Spinal cord (tissue), 10 donors: ENCODE data around the gene DDX54. TPM values are rescaled to one million over a fixed set of nuclear protein-coding genes. Genes with fewer than 3 reads are reported as not detected.

Experiments used
- DNase-seq, 6 donors: peaks; one replicate each; pipeline versions ENCODE4 v3.0.0 to v3.0.0-alpha.2; 2013 to 2015; ENCODE audit warnings: low spot score in 6 of 6, low read depth in 4 of 6
- H3K27ac ChIP-seq: one replicate; pipeline ENCODE4 v1.5.1; 2013; ENCODE audit warnings: low read depth, low read length, control low read depth
- H3K27me3 ChIP-seq: one replicate; pipeline ENCODE4 v1.6.1; 2013; ENCODE audit warnings: low read length; ENCODE audit not compliant: control insufficient read depth, insufficient read depth
- H3K36me3 ChIP-seq: one replicate; pipeline ENCODE4 v1.6.1; 2013; ENCODE audit warnings: low read length; ENCODE audit not compliant: control insufficient read depth, insufficient read depth
- H3K4me1 ChIP-seq: one replicate; pipeline ENCODE4 v1.6.1; 2013; ENCODE audit warnings: low read length; ENCODE audit not compliant: control insufficient read depth, insufficient read depth
- H3K4me3 ChIP-seq: one replicate; pipeline ENCODE4 v1.5.1; 2013; ENCODE audit warnings: low read depth, low read length, control low read depth
- H3K9me3 ChIP-seq: one replicate; pipeline ENCODE4 v1.6.1; 2013; ENCODE audit warnings: low read length; ENCODE audit not compliant: control insufficient read depth, insufficient read depth
- WGBS: methylation state at CpG from one replicate; pipeline ENCODE4 v1.1.5; 2013; ENCODE audit warnings: missing lambda C conversion rate; ENCODE audit not compliant: insufficient coverage; 5-methylcytosine and 5-hydroxymethylcytosine counted together
- polyA plus RNA-seq, 2 donors: library from polyadenylated mRNA; unstranded; fragments of 120-200 nt; gene quantifications; one replicate each; pipeline ENCODE4 v1.2.1, GENCODE V29; 2013; ENCODE audit not compliant: insufficient read length in 2 of 2
- total RNA-seq, 2 donors: library from RNA; depleted of rRNA in 1 of 2; stranded (reverse); fragments of 120-200 nt in 1 of 2; fragments of >200 nt in 1 of 2; gene quantifications; one replicate each; pipeline versions ENCODE4 v1.2.3 to v1.2.4, GENCODE V29; 2013 to 2014
- donor health status: healthy.

Gene DDX54
- total and polyA plus RNA-seq, 4 donors, result 14.0 to 67.1 (median 42.7) TPM

- H3K27me3 ChIP-seq, result peaks cover 17% of the 10 kb centered on the region
- DNase-seq, result no peak
- H3K27ac ChIP-seq, result no peak overlapping the region
- H3K4me3 ChIP-seq, result no peak overlapping the region
- peaks cover 28% of the 10 kb centered on the region for H3K4me1 ChIP-seq
- H3K36me3 ChIP-seq, result no peaks in the 10 kb centered on the region
- no peaks in the 10 kb centered on the region for H3K9me3 ChIP-seq
- 83% methylated on average over 1 of the region's 1 CpG for WGBS
Measured at GRCh38 chr12:113131556-113131955, 53.7 kb downstream of the DDX54 start.

- H3K4me3 ChIP-seq, result no peak overlapping the region
- H3K9me3 ChIP-seq, result no peaks in the 10 kb centered on the region
- H3K4me1 ChIP-seq, result peaks cover 23% of the 10 kb centered on the region
- H3K27me3 ChIP-seq, result peaks cover 12% of the 10 kb centered on the region
- H3K36me3 ChIP-seq, result no peaks in the 10 kb centered on the region
- no peak for DNase-seq
- no peak overlapping the region for H3K27ac ChIP-seq
- 35% methylated on average over 13 of the region's 18 CpGs for whole genome bisulfite sequencing
Measured at GRCh38 chr12:113130457-113131135, 54.7 kb downstream of the DDX54 start.

GRCh38 chr12:113129664-113130456 lies 55.4 kb downstream of the DDX54 start:
- Histone ChIP-seq H3K4me3 (no peak overlapping the region), H3K9me3 (no peaks in the 10 kb centered on the region), H3K4me1 (peaks cover 16% of the 10 kb centered on the region), H3K27me3 (peaks cover 5% of the 10 kb centered on the region), H3K36me3 (no peaks in the 10 kb centered on the region), H3K27ac (no peak overlapping the region)
- no peak for DNase-seq
- 80% methylated on average over 17 of the region's 17 CpGs for WGBS

- no peaks in the 10 kb centered on the region for H3K36me3 ChIP-seq
- no peak for DNase-seq
- H3K4me1 ChIP-seq, result peaks cover 8% of the 10 kb centered on the region
- H3K9me3 ChIP-seq, result no peaks in the 10 kb centered on the region
- no peaks in the 10 kb centered on the region for H3K27me3 ChIP-seq
- H3K4me3 ChIP-seq, result no peak overlapping the region
- no peak overlapping the region for H3K27ac ChIP-seq
- 56% methylated on average over 6 of the region's 9 CpGs for WGBS
Measured at GRCh38 chr12:113128802-113129663, 56.2 kb downstream of the DDX54 start.

- H3K27ac ChIP-seq, result no peak overlapping the region
- WGBS, result 37% methylated on average over 14 of the region's 15 CpGs
- no peaks in the 10 kb centered on the region for H3K9me3 ChIP-seq
- no peak for DNase-seq
- H3K36me3 ChIP-seq, result no peaks in the 10 kb centered on the region
- no peaks in the 10 kb centered on the region for H3K27me3 ChIP-seq
- no peak overlapping the region for H3K4me3 ChIP-seq
- peaks cover 7% of the 10 kb centered on the region for H3K4me1 ChIP-seq
Measured at GRCh38 chr12:113127791-113128199, 57.5 kb downstream of the DDX54 start.

GRCh38 chr12:113120670-113121370 lies 64.5 kb downstream of the DDX54 start:
- DNase-seq, result peak in 1 of 6 donors; percentile 33
- no peaks in the 10 kb centered on the region for H3K36me3 ChIP-seq
- 83% methylated on average over 1 of the region's 3 CpGs for WGBS
- no peak overlapping the region for H3K27ac ChIP-seq
- H3K9me3 ChIP-seq, result no peaks in the 10 kb centered on the region
- no peaks in the 10 kb centered on the region for H3K27me3 ChIP-seq
- peaks cover 20% of the 10 kb centered on the region for H3K4me1 ChIP-seq
- no peak overlapping the region for H3K4me3 ChIP-seq

- no peak overlapping the region for H3K27ac ChIP-seq
- no peaks in the 10 kb centered on the region for H3K9me3 ChIP-seq
- 21% methylated on average over 4 of the region's 4 CpGs for WGBS
- peaks cover 20% of the 10 kb centered on the region for H3K4me1 ChIP-seq
- peak in 5 of 6 donors; percentile 39 to 90 (median 50) for DNase-seq
- no peaks in the 10 kb centered on the region for H3K36me3 ChIP-seq
- H3K27me3 ChIP-seq, result no peaks in the 10 kb centered on the region
- H3K4me3 ChIP-seq, result no peak overlapping the region
Measured at GRCh38 chr12:113119980-113120669, 65.2 kb downstream of the DDX54 start.

- no peaks in the 10 kb centered on the region for H3K36me3 ChIP-seq
- no peak overlapping the region for H3K27ac ChIP-seq
- DNase-seq, result no peak
- WGBS, result no CpG with 5 or more reads among the region's 1 CpG
- peaks cover 20% of the 10 kb centered on the region for H3K4me1 ChIP-seq
- H3K4me3 ChIP-seq, result no peak overlapping the region
- H3K9me3 ChIP-seq, result no peaks in the 10 kb centered on the region
- no peaks in the 10 kb centered on the region for H3K27me3 ChIP-seq
Measured at GRCh38 chr12:113118142-113118541, 67.1 kb downstream of the DDX54 start.
